ENCODE data around the gene FAM114A2. TPM values are rescaled to one million over a fixed set of nuclear protein-coding genes. Genes with fewer than 3 reads are reported as not detected.

Gene FAM114A2
- total RNA-seq, 1 donor from 2014 or later: 17.2 TPM

GRCh38 chr5:153952057-153952456 is 86.7 kb downstream of the FAM114A2 start:
- no peak for ATAC-seq
- no peak for DNase-seq (ENCODE audit: low spot score)

- ATAC-seq: no peak
- DNase-seq (ENCODE audit: low spot score): no peak
These were observed 97.4 kb downstream of the FAM114A2 start for GRCh38 chr5:153941265-153941664.

Other genes starting within 250 kb of the FAM114A2 start
- gene MFAP3, start 57 bp upstream of the FAM114A2 start, total RNA-seq: 11.5 TPM
- 7.8 TPM for gene GALNT10, start 151.8 kb upstream of the FAM114A2 start, total RNA-seq

All from left lobe of liver (tissue), 2 donors.